ENCODE results near the gene CDK6. TPM values are rescaled to one million over a fixed set of nuclear protein-coding genes. Genes with fewer than 3 reads are reported as not detected.
"Not testable (repeated sequence)": the region's sequence is repeated elsewhere in the genome, so short reads cannot be mapped to it uniquely, and the experiment has no call there.

The CDK6 gene
- total RNA-seq, 1 experiment from 2014 or later = 43.3 TPM

DNA sequence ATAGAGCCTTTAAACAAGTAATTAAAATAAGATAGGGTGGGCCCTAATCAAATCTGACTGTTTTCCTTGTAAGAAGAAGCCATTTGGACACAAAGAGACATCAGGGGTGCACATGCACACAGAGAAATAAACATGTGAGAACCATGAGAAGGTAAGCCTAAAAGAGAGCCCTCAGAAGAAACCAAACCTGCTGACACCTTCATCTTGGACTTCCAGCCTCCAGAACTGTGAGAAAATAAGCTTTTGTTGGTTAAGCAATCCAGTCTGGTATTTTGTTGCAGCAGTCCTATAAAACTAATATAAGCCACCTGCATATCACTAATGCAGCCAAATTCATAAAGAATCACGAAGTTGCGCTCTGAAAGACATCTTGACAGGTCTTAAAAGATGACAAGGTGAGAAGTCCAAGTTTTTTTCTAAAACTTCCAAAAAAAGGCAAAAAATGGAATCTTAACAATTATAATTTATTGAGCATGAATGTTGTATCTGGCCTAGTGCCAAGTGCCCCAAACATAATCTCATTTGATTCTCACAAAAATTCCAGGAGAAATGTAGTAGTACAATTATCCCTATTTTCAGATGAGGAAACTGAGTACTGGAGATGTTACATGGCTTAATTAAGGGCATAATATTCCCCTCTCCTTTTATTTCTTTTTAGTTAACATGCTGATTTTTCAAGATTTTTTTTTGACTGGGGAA lies 211.9 kb downstream of the CDK6 start:
- no peak for DNase-seq (ENCODE audit: low read depth)

DNA sequence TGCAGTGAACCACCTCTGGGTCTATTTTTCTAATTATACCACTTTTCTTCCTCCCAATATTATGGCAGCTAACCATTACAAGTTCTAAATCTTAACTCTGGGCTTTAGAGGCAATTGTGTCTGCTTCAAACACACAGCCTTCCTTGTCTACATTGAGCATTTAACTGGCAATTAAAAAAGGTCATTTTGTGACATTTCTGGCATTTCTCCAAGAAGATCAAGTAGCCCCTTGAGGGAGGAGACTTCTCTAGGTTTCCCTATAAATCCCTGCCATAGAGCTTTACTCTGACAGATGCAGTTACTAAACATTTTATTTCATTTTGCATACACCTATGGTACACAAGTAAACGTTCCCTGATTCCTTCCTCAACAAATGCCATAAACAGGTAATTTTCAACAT lies 212.8 kb downstream of the CDK6 start:
- no peak for DNase-seq (ENCODE audit: low read depth)

DNA sequence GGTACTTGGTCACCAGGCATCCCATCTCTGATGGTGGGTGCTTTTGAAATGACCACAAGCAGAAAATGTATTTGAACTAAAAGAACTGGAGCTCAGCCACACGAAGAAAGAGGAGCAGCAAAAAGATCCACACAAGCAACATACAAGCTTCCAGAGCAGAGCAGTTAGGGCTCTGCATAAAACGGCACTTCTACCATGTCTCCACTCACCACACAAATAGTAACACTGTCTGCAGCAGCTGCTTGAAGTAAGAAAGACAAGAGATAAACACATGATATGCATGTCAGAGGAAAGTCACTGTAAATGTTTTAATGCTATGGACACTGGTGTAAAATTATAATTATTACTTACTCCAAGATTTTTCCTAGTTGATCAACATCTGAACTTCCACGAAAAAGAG lies 213.7 kb downstream of the CDK6 start:
- no peak for DNase-seq (ENCODE audit: low read depth)

DNA sequence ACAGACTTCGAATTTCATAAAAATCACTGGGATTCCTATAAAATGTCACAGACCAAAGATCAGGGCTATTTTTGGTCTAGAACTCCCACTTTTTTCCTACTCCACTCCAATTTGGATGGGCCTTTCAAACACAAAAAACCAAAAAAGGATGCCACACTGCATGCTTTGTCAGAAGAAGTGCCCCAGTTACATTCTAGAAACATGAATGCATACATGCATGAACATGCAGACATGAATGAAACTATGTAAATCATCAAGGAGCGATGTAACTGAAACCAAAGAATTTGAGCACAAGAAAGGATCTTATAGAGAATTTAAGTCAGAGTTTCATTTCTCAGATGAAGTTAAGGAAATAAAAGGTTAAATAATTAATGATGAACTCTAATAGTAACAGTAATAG lies 214.3 kb downstream of the CDK6 start:
- no peak for DNase-seq (ENCODE audit: low read depth)

DNA sequence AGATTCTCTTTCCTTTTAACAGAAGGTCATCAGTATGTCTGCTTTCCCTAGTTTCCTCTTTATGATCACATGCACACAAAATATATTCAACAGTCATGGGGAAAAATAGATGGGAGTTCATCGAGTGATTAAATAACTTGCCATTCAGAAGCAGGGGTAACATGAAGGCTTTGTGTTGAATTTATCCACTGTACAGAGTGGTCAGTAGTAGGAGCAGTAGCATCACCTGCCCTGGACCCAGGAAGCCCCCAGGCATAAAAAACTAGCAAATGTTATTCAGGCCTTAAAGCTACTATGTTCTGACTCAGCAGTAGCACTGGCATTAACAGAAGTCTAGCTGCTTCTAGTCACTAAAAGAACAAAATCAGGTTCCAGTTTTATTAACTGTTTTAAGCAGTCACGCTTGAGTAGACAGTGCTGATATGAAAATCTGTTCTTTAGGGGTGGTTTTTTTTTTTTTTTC lies 214.8 kb downstream of the CDK6 start:
- DNase-seq (ENCODE audit: low read depth) = peak; percentile 84

DNA sequence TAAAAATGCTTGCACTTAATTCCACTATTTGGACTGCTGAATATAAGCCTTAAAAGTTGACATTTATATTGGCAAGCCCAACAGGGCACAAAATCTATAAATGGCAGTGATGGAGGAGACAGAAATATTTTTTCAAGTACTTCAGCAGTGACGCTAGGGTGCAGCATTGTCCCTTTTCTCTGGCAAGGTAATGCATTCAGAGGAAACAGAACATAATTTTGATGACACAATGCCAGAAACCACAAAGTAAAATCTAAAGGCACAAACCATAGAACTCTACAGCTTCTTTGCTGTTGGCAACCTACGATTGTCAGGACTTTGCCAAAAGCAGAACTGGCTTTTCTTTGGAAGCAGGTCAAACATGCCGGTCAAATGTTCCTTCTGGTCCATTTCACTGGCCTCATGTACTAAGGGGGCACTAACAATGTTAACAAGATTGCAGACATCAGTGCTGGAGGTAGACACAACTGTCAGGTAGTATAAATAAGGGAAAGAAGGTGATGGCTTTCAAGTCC lies 215.3 kb downstream of the CDK6 start:
- DNase-seq (ENCODE audit: low read depth) = peak; percentile 95

DNA sequence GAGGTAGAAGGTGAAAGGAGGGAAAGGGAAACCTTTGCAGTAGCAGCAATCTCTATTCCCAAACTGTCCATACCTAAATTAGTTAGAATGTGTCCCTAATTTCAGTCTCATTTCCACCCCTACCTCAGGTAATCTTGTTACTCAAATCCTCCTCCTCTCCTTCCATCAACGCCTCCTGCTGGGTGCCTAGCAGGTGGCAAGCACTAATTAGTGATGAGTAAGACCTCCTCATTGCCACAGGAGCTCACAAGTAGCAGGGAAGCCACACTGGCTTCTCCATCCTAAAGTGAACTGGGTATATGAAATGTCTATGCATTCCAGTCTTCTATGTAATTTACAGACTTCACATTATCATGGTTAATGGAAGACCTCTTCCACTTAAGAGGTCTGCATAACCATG lies 220.5 kb downstream of the CDK6 start:
- DNase-seq (ENCODE audit: low read depth) = no peak

DNA sequence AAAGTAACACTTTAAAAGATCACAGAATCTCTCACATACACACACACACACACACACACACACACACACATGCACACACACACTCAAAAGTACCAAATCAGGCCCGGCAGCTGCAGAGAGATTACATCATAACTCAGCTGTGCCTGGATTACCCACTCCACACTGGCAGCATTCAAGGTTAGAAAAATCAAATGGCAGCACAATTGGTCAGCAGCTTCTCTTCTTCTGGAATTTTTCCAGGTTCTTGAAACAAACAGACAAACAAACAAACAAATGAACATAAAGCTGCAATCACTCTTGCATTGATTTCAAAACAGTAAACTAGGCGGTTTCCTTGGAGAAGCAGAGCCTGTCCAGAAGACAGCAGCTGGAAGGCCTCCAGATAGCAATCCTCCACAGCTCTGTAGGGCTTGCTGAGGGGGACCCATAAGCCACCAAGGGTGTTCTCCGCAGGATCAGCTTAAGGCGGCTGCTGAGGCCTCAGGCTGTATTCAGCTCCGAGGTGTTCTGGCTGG lies 221.7 kb downstream of the CDK6 start:
- no peak for DNase-seq (ENCODE audit: low read depth)

DNA sequence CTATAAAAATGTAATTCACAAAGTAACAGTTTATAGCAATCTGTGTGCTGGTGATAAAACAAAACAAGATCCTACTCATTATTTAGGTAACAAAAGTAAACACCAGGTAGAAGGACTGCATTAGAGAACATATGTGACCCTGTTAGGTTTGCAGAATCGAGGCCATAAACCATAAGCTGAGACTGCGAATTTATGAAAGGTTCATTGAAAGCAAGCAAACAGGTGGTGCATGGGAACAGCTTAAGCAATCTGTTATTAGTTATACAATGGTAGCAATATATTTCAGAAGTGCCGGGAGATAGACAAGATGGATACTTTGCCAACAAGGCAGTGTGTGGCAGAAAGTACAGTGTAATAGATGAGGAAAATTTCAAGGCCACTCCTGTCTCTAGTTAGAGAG lies 222.7 kb downstream of the CDK6 start:
- DNase-seq (ENCODE audit: low read depth) = no peak

DNA sequence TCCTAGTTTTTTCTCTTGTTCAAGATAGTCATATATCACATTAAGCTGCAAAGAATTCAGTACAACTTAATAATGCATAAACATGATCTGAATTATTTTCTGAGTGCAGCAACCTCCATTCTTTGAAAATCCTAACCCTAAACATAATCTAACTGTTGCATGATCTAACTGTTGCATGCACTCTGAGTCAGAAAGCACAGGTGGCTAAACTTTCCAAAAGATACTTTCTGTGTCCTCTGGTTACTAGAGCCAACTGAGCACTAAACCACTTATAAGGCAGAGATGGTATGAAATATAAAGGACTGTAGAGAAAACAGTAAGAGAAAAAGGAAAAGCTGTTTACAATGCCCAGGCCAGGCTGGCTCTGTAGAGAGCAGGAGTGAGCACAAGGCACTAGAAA lies 223.2 kb downstream of the CDK6 start:
- DNase-seq (ENCODE audit: low read depth) = no peak

DNA sequence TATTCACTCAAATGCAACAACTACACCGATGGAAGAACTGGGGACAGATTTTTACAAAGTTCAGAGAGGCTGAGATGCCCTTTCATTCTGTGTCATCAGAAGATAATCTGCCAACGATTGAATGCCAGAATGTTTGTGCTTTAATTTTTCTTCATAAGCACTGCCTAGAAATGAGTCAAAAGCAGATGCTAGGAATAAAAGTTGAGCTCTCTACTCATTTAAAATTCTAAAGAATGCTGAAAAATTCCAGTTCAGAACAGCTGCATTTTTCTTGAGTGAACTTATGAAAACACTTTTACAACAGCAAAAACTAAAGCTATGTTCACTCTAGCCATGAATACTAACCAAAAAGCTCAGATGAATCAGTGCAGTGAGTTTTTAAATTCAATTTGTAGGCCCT lies 223.9 kb downstream of the CDK6 start:
- no peak for DNase-seq (ENCODE audit: low read depth)

DNA sequence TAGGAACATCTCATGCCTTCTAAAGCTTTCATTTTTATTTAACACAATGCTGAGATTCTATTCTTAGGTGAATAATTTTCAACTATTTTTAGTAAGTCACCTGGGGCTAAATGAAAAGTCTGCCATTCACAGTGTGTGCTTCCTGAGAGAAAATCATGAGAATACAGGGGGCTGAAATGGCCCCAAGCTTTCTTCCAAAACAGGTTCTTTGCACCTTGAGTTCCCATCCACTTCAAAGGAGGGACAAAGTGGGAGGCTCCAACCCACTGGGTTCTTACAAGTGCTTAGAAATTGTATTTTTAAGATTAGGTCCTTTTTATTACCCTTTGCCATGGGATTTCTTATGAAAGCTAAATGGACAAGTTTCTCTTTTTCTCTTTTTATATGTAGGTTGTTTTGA lies 224.6 kb downstream of the CDK6 start:
- DNase-seq (ENCODE audit: low read depth) = no peak

DNA sequence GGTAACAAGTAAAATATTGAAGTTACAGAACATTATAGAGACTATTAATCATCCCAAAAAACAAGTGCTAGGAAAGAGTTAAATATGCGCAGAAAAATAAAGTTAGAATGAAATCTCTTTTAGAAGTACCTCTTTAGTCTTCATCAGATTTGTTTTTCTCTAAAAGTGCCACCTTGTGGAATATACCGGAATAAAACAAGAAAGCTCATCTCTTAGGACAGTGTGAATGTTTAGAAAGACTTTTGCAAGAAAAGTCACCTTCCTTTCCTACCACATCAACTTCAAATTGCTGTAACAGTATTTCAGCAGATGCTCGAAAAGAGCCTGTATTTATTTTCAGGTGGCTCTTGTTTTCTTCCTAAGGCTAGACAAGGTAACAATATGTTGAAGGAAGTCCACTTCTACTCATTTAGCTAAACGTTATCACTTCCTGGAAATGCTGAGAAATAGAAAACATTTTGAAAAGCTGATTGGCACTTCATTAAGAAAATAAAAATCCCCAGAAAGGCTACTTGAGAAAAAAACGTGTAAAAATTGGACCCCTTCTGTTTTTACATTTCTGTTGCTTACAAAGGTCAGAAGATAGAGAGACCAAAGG lies 226.4 kb downstream of the CDK6 start:
- DNase-seq (ENCODE audit: low read depth) = peak; percentile 43

DNA sequence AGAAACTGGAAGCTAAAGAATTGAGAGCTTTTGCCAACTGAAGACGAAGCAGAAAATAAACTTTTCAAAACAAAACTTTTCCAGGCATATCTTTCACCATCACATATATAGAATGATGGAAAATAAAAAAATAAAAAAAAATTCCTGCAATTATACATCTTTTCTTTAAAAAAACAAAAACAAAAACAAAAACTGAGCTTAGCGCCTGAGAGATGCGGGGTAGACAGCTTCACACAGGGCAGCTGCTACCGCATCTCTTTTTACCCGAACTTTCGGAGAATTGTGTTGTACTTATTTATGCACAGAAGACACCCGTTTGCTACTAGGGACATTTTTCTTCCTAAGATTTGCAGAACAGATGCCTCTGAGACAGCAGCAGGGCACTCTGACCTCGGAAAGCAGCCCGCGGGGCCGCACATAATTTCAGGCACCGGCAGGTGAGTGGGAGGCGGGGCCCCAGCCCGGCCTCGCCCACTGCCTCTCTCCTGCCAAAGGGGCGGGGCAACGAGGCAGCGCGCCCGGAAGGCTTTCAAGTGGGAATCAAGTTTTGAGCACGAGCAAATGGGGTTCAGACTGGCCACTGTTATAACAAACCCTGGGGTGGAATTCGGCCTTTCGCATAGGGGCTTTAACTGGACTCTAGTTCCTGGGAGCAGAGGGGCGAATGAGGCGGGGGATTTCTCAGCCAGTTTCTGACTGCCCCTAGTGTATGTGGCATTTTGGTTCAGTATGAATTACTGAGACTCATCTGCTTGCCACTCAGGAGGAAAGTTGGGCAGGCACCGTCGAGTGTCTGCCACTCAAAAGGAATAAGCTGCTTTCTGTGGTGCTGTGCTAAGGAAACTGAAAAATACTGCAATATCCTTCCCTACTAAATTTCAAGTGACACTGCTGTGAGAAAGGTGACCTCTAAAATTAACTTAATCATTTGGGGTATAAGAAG lies 227.7 kb downstream of the CDK6 start:
- no peak for DNase-seq (ENCODE audit: low read depth)

DNA sequence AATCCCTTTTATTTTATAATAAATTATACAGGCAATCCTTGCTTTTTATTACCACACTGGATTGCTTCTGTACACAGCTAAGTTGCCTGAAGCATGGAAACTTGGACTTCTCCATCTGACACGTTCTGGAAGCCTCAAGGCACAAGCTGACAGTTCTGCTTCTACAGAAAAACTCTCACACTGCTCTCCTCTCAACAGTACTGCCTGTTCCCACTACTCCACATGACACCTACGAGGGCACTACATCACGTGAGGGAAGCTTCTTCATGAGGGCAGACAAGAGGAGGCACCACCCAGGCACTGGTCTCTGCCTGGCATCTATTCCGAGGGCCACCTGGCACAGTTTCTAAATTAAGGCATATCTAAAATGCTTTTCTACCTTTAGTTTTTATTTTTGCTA lies 229.4 kb downstream of the CDK6 start:
- DNase-seq (ENCODE audit: low read depth) = no peak

DNA sequence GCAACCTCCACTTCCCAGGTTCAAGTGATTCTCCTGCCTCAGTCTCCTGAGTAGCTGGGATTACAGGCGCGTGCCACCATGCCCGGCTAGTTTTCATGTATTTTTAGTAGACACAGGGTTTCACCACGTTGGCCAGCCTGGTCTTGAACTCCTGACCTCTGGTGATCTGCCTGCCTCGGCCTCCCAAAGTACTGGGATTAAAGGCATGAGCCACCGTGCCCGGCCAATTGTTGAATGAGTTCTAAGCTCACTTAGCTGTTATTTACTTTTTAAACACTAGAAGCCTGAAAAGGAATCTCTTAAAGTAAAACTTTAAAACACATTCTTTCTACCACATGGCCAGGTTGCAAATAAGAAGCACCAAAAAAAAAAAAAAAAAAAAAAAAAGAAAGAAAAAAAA lies 231.9 kb downstream of the CDK6 start:
- DNase-seq (ENCODE audit: low read depth) = not testable (repeated sequence)

DNA sequence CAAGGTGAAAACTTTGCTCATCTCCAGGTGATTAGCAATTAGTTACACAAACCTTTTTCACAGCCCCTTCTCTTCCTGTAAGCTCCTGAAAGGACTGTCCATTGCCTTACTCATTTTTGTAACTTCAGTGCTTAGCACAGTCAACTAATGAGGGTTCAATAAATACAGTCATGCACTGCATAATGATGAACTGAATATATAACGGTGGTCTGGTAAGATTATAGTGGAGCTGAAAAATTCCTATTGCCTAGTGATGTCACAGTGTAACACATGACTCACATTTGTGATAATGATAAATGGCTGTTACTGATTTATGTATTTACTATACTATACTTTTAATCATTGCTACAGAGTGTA lies 233.3 kb downstream of the CDK6 start:
- DNase-seq (ENCODE audit: low read depth) = no peak

DNA sequence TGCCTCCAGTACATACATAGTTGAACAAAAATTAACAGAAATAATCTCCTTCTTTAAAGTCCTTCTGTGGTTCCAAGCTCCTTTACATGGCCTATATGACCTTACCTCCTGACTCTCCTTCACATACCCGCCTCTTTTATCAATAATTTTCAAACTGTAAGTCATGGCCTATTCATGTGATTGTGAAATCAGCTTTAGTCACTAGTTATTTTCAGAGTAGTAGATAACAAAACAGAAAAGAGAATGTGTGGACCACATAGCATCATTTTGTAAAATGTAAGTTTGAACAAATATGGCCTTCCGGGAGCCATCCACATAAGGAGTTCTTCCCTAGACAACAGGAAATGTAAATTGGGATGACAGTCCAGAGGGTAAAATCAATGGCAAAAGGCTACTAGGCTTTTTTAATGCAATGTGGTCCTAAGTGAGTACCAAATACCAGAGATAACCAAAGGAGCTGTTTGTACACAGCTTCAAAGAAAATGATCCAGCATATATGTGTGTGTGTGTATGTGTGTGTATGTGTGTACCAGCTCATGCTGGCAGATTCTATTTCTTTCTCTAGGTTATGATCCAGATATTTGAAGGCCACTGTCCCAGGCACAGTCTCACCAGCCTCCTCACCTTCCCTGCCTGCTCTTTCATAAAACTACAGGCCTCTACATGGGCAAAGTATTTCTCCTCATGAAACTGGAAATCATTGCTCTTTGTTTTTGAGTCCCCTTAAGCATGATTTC lies 233.9 kb downstream of the CDK6 start:
- no peak for DNase-seq (ENCODE audit: low read depth)

DNA sequence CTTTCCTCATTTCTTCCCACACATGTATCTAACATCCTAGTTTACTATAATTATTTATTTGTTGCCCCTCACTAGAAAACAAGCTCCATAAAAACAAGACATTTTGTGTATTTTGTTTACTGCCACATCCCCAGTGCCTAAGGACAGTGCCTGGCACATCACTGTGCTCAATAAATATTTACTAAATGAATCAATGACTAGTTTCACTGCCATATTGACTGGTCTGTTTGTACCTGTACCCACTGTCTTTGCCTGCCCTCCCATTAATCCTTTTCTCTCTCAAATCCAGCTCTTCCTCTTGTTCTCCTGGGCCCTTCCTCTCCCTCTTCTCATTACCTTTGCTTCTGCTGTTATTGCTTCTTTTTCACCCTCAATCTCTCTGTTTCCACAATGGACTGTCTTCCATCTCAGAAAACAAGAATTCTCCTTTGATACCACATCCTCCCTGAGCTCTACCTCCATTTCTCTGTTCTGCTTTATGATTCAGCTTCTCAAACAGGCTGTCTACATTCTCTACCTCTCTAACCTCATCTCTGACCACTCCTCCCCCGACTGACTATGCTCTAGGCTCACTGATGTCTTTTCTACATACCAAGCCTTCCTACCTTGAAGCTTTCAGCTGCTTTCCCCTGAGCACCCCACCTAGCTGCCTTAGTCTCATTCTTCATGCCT lies 237.9 kb downstream of the CDK6 start:
- no peak for DNase-seq (ENCODE audit: low read depth)

DNA sequence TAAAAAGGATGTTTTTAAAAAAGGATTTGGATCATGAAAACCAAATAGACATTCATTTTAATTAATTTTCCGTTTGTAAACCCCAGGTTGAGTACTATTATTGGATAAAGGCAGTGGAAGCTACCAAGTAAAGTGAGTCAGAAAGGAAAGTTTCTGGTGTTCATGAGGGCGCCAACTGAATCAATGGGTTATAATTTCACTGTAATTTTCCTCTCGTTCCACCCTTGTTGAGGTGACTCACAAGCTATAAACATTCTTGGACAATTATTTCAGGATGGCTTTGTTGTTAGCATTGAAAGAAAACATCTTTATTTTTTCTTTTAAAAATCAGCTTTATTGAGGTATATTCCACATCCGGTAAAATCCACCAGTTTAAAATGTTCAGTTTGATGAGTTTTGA lies 241.1 kb downstream of the CDK6 start:
- DNase-seq (ENCODE audit: low read depth) = peak; percentile 91

DNA sequence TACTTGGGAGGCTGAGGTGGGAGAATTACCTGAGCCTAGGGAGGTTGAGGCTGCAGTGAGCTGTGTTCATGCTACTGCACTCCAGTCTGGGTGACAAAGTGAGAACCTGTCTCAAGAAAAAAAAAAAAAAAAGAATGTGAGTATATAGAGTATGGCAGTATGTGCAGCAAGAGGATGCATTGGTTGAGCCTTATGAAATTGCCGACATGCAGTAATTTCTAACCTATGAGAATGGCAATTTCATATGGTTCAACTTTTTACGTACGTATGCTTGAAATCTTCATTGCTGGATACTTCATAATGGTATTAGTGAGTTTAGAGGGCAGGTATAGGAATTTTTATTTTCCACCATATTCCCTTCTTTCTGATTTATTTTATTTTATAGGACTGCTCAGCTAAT lies 241.6 kb downstream of the CDK6 start:
- DNase-seq (ENCODE audit: low read depth) = no peak

All from M059J (cell line).